GM12878 (cell line): ENCODE data around the gene OR5D16. TPM values are rescaled to one million over a fixed set of nuclear protein-coding genes. Genes with fewer than 3 reads are reported as not detected.

Experiments used
- BRCA1 ChIP-seq: IDR thresholded peaks from 2 replicates; pipeline ENCODE4 v1.6.1; 2011; ENCODE audit warnings: low read depth, low read length, improper control_type of control experiment
- CBX3 ChIP-seq: fragments of 200-600 bp; sonication (generic); IDR thresholded peaks from 2 replicates; pipeline ENCODE4 v1.6.1; 2016; ENCODE audit warnings: low read depth, borderline replicate concordance
- CUX1 ChIP-seq: IDR thresholded peaks from 2 replicates; pipeline ENCODE4 v1.6.1; 2012; ENCODE audit warnings: improper control_type of control experiment, low read depth, low read length; ENCODE audit not compliant: insufficient replicate concordance
- IKZF2 ChIP-seq, 2 experiments: fragments of 450-650 bp; IDR thresholded peaks; 2 replicates each; pipeline ENCODE4 v1.6.1; 2017; ENCODE audit warnings: mild to moderate bottlenecking in 2 of 2, moderate library complexity in 2 of 2
- MXI1 ChIP-seq: fragments of 150-350 bp; IDR thresholded peaks from 2 replicates; pipeline ENCODE4 v1.6.1; 2011; ENCODE audit warnings: low read depth, mild to moderate bottlenecking, inconsistent platforms, low read length, improper control_type of control experiment
- POLR2A ChIP-seq: IDR thresholded peaks from 2 replicates; pipeline ENCODE4 v1.6.1; 2011; ENCODE audit warnings: low read depth, mild to moderate bottlenecking, low read length
- PRDM15 ChIP-seq: fragments of 450-650 bp; formaldehyde crosslinking; IDR thresholded peaks from 2 replicates; pipeline ENCODE4 v1.4.0; 2020; ENCODE audit warnings: mild to moderate bottlenecking, moderate library complexity
- RUNX3 ChIP-seq: IDR thresholded peaks from 2 replicates; pipeline ENCODE4 v1.6.1; 2012; ENCODE audit warnings: low read length, inconsistent platforms
- SIN3A ChIP-seq: IDR thresholded peaks from 2 replicates; pipeline ENCODE4 v1.6.1; 2012; ENCODE audit warnings: low read depth, low read length, improper control_type of control experiment
- STAT3 ChIP-seq: IDR thresholded peaks from 2 replicates; pipeline ENCODE4 v1.6.1; 2011; ENCODE audit warnings: low read depth, low read length, improper control_type of control experiment
- USF1 ChIP-seq: IDR thresholded peaks from 2 replicates; pipeline ENCODE4 v1.6.1; 2011; ENCODE audit warnings: borderline replicate concordance, low read depth, mild to moderate bottlenecking, moderate library complexity, mixed read lengths, low read length; ENCODE audit not compliant: insufficient read depth; ENCODE audit errors: extremely low read length
- polyA plus RNA-seq, 11 experiments: library from polyadenylated mRNA; depleted of rRNA in 4 of 11; unstranded in 6 of 11; stranded (reverse) in 5 of 11; fragments of >200 nt; fragmentation: Nextera tagmentation in 4 of 11; fragmentation: Illumina TruSeq in 1 of 11; extraction: Ambion mirVana in 4 of 11; extraction: Trizol in 1 of 11; gene quantifications; 1 replicate in 1 of 11; 2 replicates in 10 of 11; pipeline versions ENCODE4 v1.2.1 to v1.2.3, GENCODE V29; 2011 to 2016; ENCODE audit warnings: inconsistent platforms in 2 of 11, missing spikeins in 2 of 11, low read depth in 1 of 11
- total RNA-seq, 4 experiments: library from RNA; depleted of rRNA in 3 of 4; stranded (reverse); fragments of >200 nt in 3 of 4; fragmentation: Illumina TruSeq in 1 of 4; extraction: Trizol in 1 of 4; gene quantifications; 2 replicates each; pipeline versions ENCODE4 v1.2.1 to v1.2.3, GENCODE V29; 2013 to 2021

OR5D16 gene
- total and polyA plus RNA-seq, 10 of the 15 experiments (the other 5 are each of a cell fraction or from before 2014, with no cell fraction given), result not detected

- TF ChIP-seq CUX1 (no peak), RUNX3 (no peak), PRDM15 (no peak), CBX3 (no peak), BRCA1 (no peak), USF1 (no peak), STAT3 (no peak), MXI1 (no peak), POLR2A (no peak), IKZF2 (IDR thresholded peaks at IDR 0.05) (no peak), SIN3A (no peak)
Observed at GRCh38 chr11:55791606-55792005, 46.9 kb upstream of the OR5D16 start (continued).
